ENCODE measurements around the gene WDR27. TPM values are rescaled to one million over a fixed set of nuclear protein-coding genes. Genes with fewer than 3 reads are reported as not detected.

The WDR27 gene
- total RNA-seq, 1 donor, result 23.9 TPM

DNA sequence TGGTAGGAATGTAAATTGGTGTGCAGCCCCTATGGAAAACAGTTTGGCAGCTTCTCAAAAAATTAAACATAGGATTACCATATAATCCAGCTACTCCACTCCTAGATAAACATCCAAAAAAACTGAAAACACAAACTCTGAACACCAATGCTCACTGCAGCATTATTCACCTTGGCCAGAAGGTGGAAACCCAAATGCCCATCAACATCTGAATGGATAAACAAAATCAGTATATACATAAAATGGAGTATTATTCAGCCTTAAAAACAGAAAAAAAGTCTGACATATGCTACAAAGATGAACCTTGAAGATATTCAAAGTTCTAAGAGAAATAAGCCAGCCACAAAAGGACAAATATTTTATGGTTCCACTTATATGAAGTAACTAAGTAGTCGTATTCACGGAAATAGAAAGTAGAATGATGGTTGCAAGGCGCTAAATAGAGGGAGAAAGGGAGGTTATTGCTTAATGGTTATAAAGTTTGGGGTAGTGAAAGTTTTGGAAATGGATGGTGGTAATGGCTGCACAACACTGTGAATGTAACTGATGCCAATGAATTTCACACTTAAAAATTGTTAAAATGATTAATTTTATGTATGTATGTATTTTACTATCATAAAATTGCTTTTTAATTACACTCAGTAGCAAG lies 18.5 kb upstream of the WDR27 start:
- H3K4me1 ChIP-seq (ENCODE audit: insufficient read depth, low read length), result peaks cover 15% of the 10 kb centered on the region
- H3K4me2 ChIP-seq (ENCODE audit: insufficient read depth, low read length), result no peak overlapping the region
- no peak overlapping the region for H2AFZ ChIP-seq (ENCODE audit: low read length)
- TF ChIP-seq, protein P1, sequence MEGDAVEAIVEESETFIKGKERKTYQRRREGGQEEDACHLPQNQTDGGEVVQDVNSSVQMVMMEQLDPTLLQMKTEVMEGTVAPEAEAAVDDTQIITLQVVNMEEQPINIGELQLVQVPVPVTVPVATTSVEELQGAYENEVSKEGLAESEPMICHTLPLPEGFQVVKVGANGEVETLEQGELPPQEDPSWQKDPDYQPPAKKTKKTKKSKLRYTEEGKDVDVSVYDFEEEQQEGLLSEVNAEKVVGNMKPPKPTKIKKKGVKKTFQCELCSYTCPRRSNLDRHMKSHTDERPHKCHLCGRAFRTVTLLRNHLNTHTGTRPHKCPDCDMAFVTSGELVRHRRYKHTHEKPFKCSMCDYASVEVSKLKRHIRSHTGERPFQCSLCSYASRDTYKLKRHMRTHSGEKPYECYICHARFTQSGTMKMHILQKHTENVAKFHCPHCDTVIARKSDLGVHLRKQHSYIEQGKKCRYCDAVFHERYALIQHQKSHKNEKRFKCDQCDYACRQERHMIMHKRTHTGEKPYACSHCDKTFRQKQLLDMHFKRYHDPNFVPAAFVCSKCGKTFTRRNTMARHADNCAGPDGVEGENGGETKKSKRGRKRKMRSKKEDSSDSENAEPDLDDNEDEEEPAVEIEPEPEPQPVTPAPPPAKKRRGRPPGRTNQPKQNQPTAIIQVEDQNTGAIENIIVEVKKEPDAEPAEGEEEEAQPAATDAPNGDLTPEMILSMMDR (IDR thresholded peaks at IDR 0.05; ENCODE audit: extremely low read depth, low read depth, low read length), result no peak
- peaks cover 19% of the 10 kb centered on the region for H4K20me1 ChIP-seq (ENCODE audit: insufficient read depth, low read length)
- DNase-seq (ENCODE audit: insufficient read length, low spot score, missing footprints), result no peak
- peaks cover 43% of the 10 kb centered on the region for H3K79me2 ChIP-seq (ENCODE audit: insufficient read depth, low read length)
- no peak overlapping the region for H3K4me3 ChIP-seq (ENCODE audit: insufficient read depth, low read length)
- no peaks in the 10 kb centered on the region for H3K9me3 ChIP-seq (ENCODE audit: low read depth, low read length)
- H3K27me3 ChIP-seq (ENCODE audit: insufficient read depth, low read length), result no peaks in the 10 kb centered on the region
- H3K27ac ChIP-seq (ENCODE audit: low read depth, low read length), result no peak overlapping the region
- H3K36me3 ChIP-seq (ENCODE audit: insufficient read depth, low read length), result peaks cover 17% of the 10 kb centered on the region

DNA sequence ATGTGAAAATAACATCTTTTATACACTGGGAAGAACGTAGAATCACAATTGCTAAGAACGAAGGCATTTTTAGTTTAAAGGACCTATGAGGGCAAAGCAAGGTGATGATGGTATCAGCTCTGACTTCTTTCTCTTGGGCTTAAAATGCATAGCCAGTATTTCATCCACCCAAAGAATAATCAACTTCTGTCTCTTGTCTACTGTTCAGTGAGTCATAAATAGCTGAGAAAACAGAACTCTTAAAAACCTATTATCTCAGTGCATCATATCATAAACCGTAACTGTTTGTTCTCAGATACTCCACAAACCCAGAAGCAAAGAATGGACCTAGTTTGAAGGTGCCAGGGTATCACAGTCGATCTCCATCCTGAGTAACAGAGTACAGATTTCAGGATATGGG lies 17.3 kb upstream of the WDR27 start:
- H3K36me3 ChIP-seq (ENCODE audit: insufficient read depth, low read length), result peaks cover 24% of the 10 kb centered on the region
- H4K20me1 ChIP-seq (ENCODE audit: insufficient read depth, low read length), result peaks cover 19% of the 10 kb centered on the region
- peaks cover 15% of the 10 kb centered on the region for H3K4me1 ChIP-seq (ENCODE audit: insufficient read depth, low read length)
- TF ChIP-seq, protein P1 (IDR thresholded peaks at IDR 0.05; ENCODE audit: extremely low read depth, low read depth, low read length), result no peak
- DNase-seq (ENCODE audit: insufficient read length, low spot score, missing footprints), result no peak
- no peak overlapping the region for H2AFZ ChIP-seq (ENCODE audit: low read length)
- H3K4me2 ChIP-seq (ENCODE audit: insufficient read depth, low read length), result no peak overlapping the region
- H3K79me2 ChIP-seq (ENCODE audit: insufficient read depth, low read length), result peaks cover 43% of the 10 kb centered on the region
- no peaks in the 10 kb centered on the region for H3K9me3 ChIP-seq (ENCODE audit: low read depth, low read length)
- H3K27me3 ChIP-seq (ENCODE audit: insufficient read depth, low read length), result no peaks in the 10 kb centered on the region
- H3K27ac ChIP-seq (ENCODE audit: low read depth, low read length), result peak overlapping the region; percentile 36
- no peak overlapping the region for H3K4me3 ChIP-seq (ENCODE audit: insufficient read depth, low read length)

DNA sequence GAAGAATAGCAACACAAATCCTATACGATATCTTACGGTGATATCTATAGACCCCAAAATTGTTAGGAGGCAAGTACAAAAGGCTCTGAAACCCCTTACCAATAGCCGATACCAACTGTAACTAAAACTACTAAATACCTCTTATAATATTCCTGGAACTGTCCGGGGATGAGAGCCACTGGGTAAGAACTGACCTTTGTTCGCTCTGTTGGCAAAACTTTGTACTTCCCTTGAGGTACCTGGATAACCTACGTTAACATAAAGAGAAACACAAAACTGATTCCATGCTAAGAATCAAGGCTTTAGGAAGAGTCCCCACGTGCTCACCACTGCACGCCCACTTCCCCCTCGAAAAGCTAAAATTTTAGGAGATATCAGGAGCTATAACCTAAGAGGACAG lies 12.8 kb upstream of the WDR27 start:
- DNase-seq (ENCODE audit: insufficient read length, low spot score, missing footprints), result no peak
- TF ChIP-seq, protein P1 (IDR thresholded peaks at IDR 0.05; ENCODE audit: extremely low read depth, low read depth, low read length), result no peak
- no peaks in the 10 kb centered on the region for H3K4me1 ChIP-seq (ENCODE audit: insufficient read depth, low read length)
- H3K4me3 ChIP-seq (ENCODE audit: insufficient read depth, low read length), result no peak overlapping the region
- no peak overlapping the region for H3K27ac ChIP-seq (ENCODE audit: low read depth, low read length)
- no peaks in the 10 kb centered on the region for H3K9me3 ChIP-seq (ENCODE audit: low read depth, low read length)
- H3K36me3 ChIP-seq (ENCODE audit: insufficient read depth, low read length), result peaks cover 34% of the 10 kb centered on the region
- H4K20me1 ChIP-seq (ENCODE audit: insufficient read depth, low read length), result peaks cover 6% of the 10 kb centered on the region
- peaks cover 14% of the 10 kb centered on the region for H3K79me2 ChIP-seq (ENCODE audit: insufficient read depth, low read length)
- H3K27me3 ChIP-seq (ENCODE audit: insufficient read depth, low read length), result no peaks in the 10 kb centered on the region
- no peak overlapping the region for H3K4me2 ChIP-seq (ENCODE audit: insufficient read depth, low read length)
- no peak overlapping the region for H2AFZ ChIP-seq (ENCODE audit: low read length)

DNA sequence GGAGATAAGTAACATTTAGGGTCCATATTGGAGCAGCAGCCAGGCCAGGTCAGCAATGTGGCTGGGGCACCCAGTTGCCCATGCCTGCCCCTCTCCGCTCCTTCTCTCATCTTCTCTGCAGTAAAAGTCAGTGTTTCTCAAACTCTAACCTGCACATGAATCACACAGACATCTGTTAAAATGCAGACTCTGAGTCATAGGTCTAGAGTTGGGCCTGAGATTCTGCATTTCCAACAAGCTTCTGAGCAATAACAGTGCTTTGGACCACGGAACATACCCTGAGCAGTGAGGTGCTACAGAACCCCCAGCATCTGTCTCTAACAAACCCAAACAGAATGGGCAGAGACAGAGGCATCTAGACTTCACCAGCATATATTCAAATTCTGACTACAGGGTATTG lies 12.3 kb upstream of the WDR27 start:
- no peaks in the 10 kb centered on the region for H3K9me3 ChIP-seq (ENCODE audit: low read depth, low read length)
- no peaks in the 10 kb centered on the region for H3K27me3 ChIP-seq (ENCODE audit: insufficient read depth, low read length)
- H2AFZ ChIP-seq (ENCODE audit: low read length), result no peak overlapping the region
- no peak overlapping the region for H3K4me2 ChIP-seq (ENCODE audit: insufficient read depth, low read length)
- no peak overlapping the region for H3K27ac ChIP-seq (ENCODE audit: low read depth, low read length)
- no peaks in the 10 kb centered on the region for H3K4me1 ChIP-seq (ENCODE audit: insufficient read depth, low read length)
- H3K4me3 ChIP-seq (ENCODE audit: insufficient read depth, low read length), result no peak overlapping the region
- DNase-seq (ENCODE audit: insufficient read length, low spot score, missing footprints), result no peak
- TF ChIP-seq, protein P1 (IDR thresholded peaks at IDR 0.05; ENCODE audit: extremely low read depth, low read depth, low read length), result no peak
- peaks cover 10% of the 10 kb centered on the region for H3K79me2 ChIP-seq (ENCODE audit: insufficient read depth, low read length)
- peaks cover 2% of the 10 kb centered on the region for H4K20me1 ChIP-seq (ENCODE audit: insufficient read depth, low read length)
- peaks cover 37% of the 10 kb centered on the region for H3K36me3 ChIP-seq (ENCODE audit: insufficient read depth, low read length)

Measured in osteoblast (primary cell).